ENCODE data around the gene KCNJ9.

KCNJ9 gene

GRCh38 chr1:160066829-160067745 is 14.3 kb upstream of the KCNJ9 start:
- no peak for DNase-seq (ENCODE audit: low read depth)

GRCh38 chr1:160068225-160068624 is 13.1 kb upstream of the KCNJ9 start:
- DNase-seq (ENCODE audit: low read depth): no peak

- no peak for DNase-seq (ENCODE audit: low read depth)
Observed at GRCh38 chr1:160069460-160070231, 11.7 kb upstream of the KCNJ9 start, which contains the start of gene KCNJ10. KCNJ10 (minus strand) TSS chr1:160070160; CDS start chr1:160042532, 27,628 bp downstream.

GRCh38 chr1:160070243-160071163 is 10.8 kb upstream of the KCNJ9 start:
- peak; percentile 50 for DNase-seq (ENCODE audit: low read depth)

GRCh38 chr1:160071289-160071688 is 10.0 kb upstream of the KCNJ9 start:
- DNase-seq (ENCODE audit: low read depth): no peak

GRCh38 chr1:160074865-160075264 is 6.5 kb upstream of the KCNJ9 start:
- DNase-seq (ENCODE audit: low read depth): no peak

- no peak for DNase-seq (ENCODE audit: low read depth)
Observed at GRCh38 chr1:160075836-160076235, 5.5 kb upstream of the KCNJ9 start.

- DNase-seq (ENCODE audit: low read depth): no peak
Observed at GRCh38 chr1:160076295-160076694, 5.0 kb upstream of the KCNJ9 start.

- no peak for DNase-seq (ENCODE audit: low read depth)
Observed at GRCh38 chr1:160077486-160077885, 3.9 kb upstream of the KCNJ9 start.

GRCh38 chr1:160078512-160079195 is 2.7 kb upstream of the KCNJ9 start:
- DNase-seq (ENCODE audit: low read depth): no peak

- DNase-seq (ENCODE audit: low read depth): no peak
Observed at GRCh38 chr1:160079448-160079847, 1.9 kb upstream of the KCNJ9 start.

GRCh38 chr1:160080381-160081100 is 797 bp upstream of the KCNJ9 start:
- DNase-seq (ENCODE audit: low read depth): no peak

GRCh38 chr1:160082487-160082886 is 1.1 kb downstream of the KCNJ9 start:
- DNase-seq (ENCODE audit: low read depth): no peak

GRCh38 chr1:160082926-160083325 is 1.6 kb downstream of the KCNJ9 start:
- no peak for DNase-seq (ENCODE audit: low read depth)

GRCh38 chr1:160083968-160084770 is 2.8 kb downstream of the KCNJ9 start:
- peak; percentile 56 for DNase-seq (ENCODE audit: low read depth)

- no peak for DNase-seq (ENCODE audit: low read depth)
Observed at GRCh38 chr1:160084771-160085321, 3.5 kb downstream of the KCNJ9 start.

GRCh38 chr1:160085686-160086455 is 4.5 kb downstream of the KCNJ9 start:
- peak; percentile 51 for DNase-seq (ENCODE audit: low read depth)

- DNase-seq (ENCODE audit: low read depth): no peak
Observed at GRCh38 chr1:160086456-160086892, 5.1 kb downstream of the KCNJ9 start.
